ENCODE measurements around the gene FAM228A.
"Not testable (repeated sequence)": the region's sequence is repeated elsewhere in the genome, so short reads cannot be mapped to it uniquely, and the experiment has no call there.

DNA sequence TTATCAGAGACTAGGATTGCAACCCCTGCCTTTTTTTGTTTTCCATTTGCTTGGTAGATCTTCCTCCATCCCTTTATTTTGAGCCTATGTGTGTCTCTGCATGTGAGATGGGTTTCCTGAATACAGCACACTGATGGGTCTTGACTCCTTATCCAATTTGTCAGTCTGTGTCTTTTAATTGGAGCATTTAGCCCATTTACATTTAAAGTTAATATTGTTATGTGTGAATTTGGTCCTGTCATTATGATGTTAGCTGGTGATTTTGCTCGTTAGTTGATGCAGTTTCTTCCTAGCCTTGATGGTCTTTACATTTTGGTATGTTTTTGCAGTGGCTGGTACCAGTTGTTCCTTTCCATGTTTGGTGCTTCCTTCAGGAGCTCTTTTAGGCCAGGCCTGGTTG, 22.4 kb downstream of the FAM228A start:
- TF ChIP-seq ZNF184 (tag by site-specific recombination; IDR thresholded peaks at IDR 0.05); RBAK (tag by site-specific recombination; IDR thresholded peaks at IDR 0.05); ZNF302 (tag by site-specific recombination; IDR thresholded peaks at IDR 0.05; ENCODE audit: low read depth); YY1 (tag by site-specific recombination; IDR thresholded peaks at IDR 0.05); ZFP3 (tag by site-specific recombination; IDR thresholded peaks at IDR 0.05; ENCODE audit: low read depth): not testable (repeated sequence)
- TF ChIP-seq, protein P1, sequence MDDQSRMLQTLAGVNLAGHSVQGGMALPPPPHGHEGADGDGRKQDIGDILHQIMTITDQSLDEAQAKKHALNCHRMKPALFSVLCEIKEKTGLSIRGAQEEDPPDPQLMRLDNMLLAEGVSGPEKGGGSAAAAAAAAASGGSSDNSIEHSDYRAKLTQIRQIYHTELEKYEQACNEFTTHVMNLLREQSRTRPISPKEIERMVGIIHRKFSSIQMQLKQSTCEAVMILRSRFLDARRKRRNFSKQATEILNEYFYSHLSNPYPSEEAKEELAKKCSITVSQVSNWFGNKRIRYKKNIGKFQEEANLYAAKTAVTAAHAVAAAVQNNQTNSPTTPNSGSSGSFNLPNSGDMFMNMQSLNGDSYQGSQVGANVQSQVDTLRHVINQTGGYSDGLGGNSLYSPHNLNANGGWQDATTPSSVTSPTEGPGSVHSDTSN (CRISPR knock-in tag; IDR thresholded peaks at IDR 0.05) = not testable (repeated sequence)
- TF ChIP-seq, protein P2, sequence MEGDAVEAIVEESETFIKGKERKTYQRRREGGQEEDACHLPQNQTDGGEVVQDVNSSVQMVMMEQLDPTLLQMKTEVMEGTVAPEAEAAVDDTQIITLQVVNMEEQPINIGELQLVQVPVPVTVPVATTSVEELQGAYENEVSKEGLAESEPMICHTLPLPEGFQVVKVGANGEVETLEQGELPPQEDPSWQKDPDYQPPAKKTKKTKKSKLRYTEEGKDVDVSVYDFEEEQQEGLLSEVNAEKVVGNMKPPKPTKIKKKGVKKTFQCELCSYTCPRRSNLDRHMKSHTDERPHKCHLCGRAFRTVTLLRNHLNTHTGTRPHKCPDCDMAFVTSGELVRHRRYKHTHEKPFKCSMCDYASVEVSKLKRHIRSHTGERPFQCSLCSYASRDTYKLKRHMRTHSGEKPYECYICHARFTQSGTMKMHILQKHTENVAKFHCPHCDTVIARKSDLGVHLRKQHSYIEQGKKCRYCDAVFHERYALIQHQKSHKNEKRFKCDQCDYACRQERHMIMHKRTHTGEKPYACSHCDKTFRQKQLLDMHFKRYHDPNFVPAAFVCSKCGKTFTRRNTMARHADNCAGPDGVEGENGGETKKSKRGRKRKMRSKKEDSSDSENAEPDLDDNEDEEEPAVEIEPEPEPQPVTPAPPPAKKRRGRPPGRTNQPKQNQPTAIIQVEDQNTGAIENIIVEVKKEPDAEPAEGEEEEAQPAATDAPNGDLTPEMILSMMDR (tag by site-specific recombination; IDR thresholded peaks at IDR 0.05) = not testable (repeated sequence)

Measured in HEK293 (cell line).